SK-N-SH treated with all-trans-retinoic acid at 6 μM for 48 hours (cell line): Measurements from ENCODE around the gene PHACTR3.

Experiments used
- ATAC-seq: fragments of 200-7000 bp; cut with Tn5 transposase; 3 replicates; pipeline ENCODE4 v1.9.1; 2020; ENCODE audit warnings: mild to moderate bottlenecking, moderate library complexity
- ARNTL ChIP-seq: fragments of 450-650 bp; formaldehyde crosslinking; IDR thresholded peaks from 2 replicates; pipeline ENCODE4 v1.5.0; 2020; ENCODE audit warnings: low read depth, mild to moderate bottlenecking, moderate library complexity, borderline replicate concordance
- BACH2 ChIP-seq: fragments of 250-450 bp; sonication (Bioruptor Pico); IDR thresholded peaks from 2 replicates; pipeline ENCODE4 v1.9.0; 2021; ENCODE audit warnings: mild to moderate bottlenecking, borderline replicate concordance
- CSDC2 ChIP-seq: fragments of 250-450 bp; sonication (Bioruptor Pico); IDR thresholded peaks from 2 replicates; pipeline ENCODE4 v1.5.0; 2020; ENCODE audit warnings: mild to moderate bottlenecking, moderate library complexity
- ESRRG ChIP-seq: fragments of 250-450 bp; sonication (Bioruptor Pico); IDR thresholded peaks from 2 replicates; pipeline ENCODE4 v1.6.1; 2021; ENCODE audit warnings: mild to moderate bottlenecking
- GLIS3 ChIP-seq: fragments of 250-450 bp; sonication (Bioruptor Pico); IDR thresholded peaks from 2 replicates; pipeline ENCODE4 v1.5.0; 2020; ENCODE audit warnings: mild to moderate bottlenecking, moderate library complexity
- ISL1 ChIP-seq: fragments of 250-450 bp; sonication (Bioruptor Pico); IDR thresholded peaks from 2 replicates; pipeline ENCODE4 v2.1.2; 2022; ENCODE audit warnings: mild to moderate bottlenecking, moderate library complexity
- OSR1 ChIP-seq: fragments of 250-450 bp; sonication (Bioruptor Pico); IDR thresholded peaks from 2 replicates; pipeline ENCODE4 v1.8.0; 2022; ENCODE audit warnings: moderate library complexity, mild to moderate bottlenecking, inconsistent platforms
- PATZ1 ChIP-seq: fragments of 250-450 bp; sonication (Bioruptor Pico); IDR thresholded peaks from 2 replicates; pipeline ENCODE4 v1.8.0; 2020; ENCODE audit warnings: mild to moderate bottlenecking, moderate library complexity, borderline replicate concordance
- PPARA ChIP-seq: fragments of 250-450 bp; sonication (Bioruptor Pico); IDR thresholded peaks from 2 replicates; pipeline ENCODE4 v1.5.0; 2020; ENCODE audit warnings: mild to moderate bottlenecking, borderline replicate concordance
- RARB ChIP-seq: fragments of 250-450 bp; sonication (Bioruptor Pico); IDR thresholded peaks from 2 replicates; pipeline ENCODE4 v1.8.0; 2021; ENCODE audit warnings: mild to moderate bottlenecking, moderate library complexity
- SNAI2 ChIP-seq: fragments of 250-450 bp; sonication (Bioruptor Pico); IDR thresholded peaks from 2 replicates; pipeline ENCODE4 v1.5.0; 2020; ENCODE audit warnings: mild to moderate bottlenecking, moderate library complexity
- TCF4 ChIP-seq: fragments of 250-450 bp; sonication (Bioruptor Pico); IDR thresholded peaks from 2 replicates; pipeline ENCODE4 v1.8.0; 2021; ENCODE audit warnings: mild to moderate bottlenecking, moderate library complexity, borderline replicate concordance
- TOX ChIP-seq: fragments of 250-450 bp; sonication (Bioruptor Pico); IDR thresholded peaks from 2 replicates; pipeline ENCODE4 v1.8.0; 2021; ENCODE audit warnings: mild to moderate bottlenecking, moderate library complexity, borderline replicate concordance
- ZC3H10 ChIP-seq: fragments of 250-450 bp; sonication (Bioruptor Pico); IDR thresholded peaks from 2 replicates; pipeline ENCODE4 v1.5.1; 2021; ENCODE audit warnings: mild to moderate bottlenecking, moderate library complexity
- ZFP3 ChIP-seq: fragments of 250-450 bp; sonication (Bioruptor Pico); IDR thresholded peaks from 2 replicates; pipeline ENCODE4 v1.5.0; 2020; ENCODE audit warnings: mild to moderate bottlenecking, moderate library complexity
- ZFP30 ChIP-seq: fragments of 450-650 bp; formaldehyde crosslinking; IDR thresholded peaks from 2 replicates; pipeline ENCODE4 v1.5.0; 2022; ENCODE audit warnings: mild to moderate bottlenecking, moderate library complexity
- ZNF565 ChIP-seq: fragments of 450-650 bp; formaldehyde crosslinking; conservative IDR thresholded peaks from 2 replicates; pipeline ENCODE4 v1.5.0; 2020; ENCODE audit warnings: low read depth, mild to moderate bottlenecking, moderate library complexity
- ZNF70 ChIP-seq: fragments of 450-650 bp; formaldehyde crosslinking; IDR thresholded peaks from 2 replicates; pipeline ENCODE4 v1.5.0; 2020; ENCODE audit warnings: mild to moderate bottlenecking, moderate library complexity
- ZNF8 ChIP-seq: fragments of 450-650 bp; formaldehyde crosslinking; IDR thresholded peaks from 2 replicates; pipeline ENCODE4 v1.5.0; 2020; ENCODE audit warnings: mild to moderate bottlenecking, moderate library complexity
- TF ChIP-seq, protein P1 (sequence below): fragments of 250-450 bp; sonication (Bioruptor Pico); IDR thresholded peaks from 2 replicates; pipeline ENCODE4 v1.5.0; 2020; ENCODE audit warnings: mild to moderate bottlenecking, moderate library complexity
- TF ChIP-seq, protein P2 (sequence below): fragments of 250-450 bp; sonication (Bioruptor Pico); IDR thresholded peaks from 2 replicates; pipeline ENCODE4 v1.8.0; 2021; ENCODE audit warnings: low read depth, mild to moderate bottlenecking, moderate library complexity, borderline replicate concordance
- TF ChIP-seq, protein P3 (sequence below): fragments of 250-450 bp; sonication (Bioruptor Pico); IDR thresholded peaks from 2 replicates; pipeline ENCODE4 v1.5.1; 2021; ENCODE audit warnings: mild to moderate bottlenecking, moderate library complexity

PHACTR3 gene

GRCh38 chr20:59709636-59710035 is 105.3 kb downstream of the PHACTR3 start:
- TF ChIP-seq, protein P1, sequence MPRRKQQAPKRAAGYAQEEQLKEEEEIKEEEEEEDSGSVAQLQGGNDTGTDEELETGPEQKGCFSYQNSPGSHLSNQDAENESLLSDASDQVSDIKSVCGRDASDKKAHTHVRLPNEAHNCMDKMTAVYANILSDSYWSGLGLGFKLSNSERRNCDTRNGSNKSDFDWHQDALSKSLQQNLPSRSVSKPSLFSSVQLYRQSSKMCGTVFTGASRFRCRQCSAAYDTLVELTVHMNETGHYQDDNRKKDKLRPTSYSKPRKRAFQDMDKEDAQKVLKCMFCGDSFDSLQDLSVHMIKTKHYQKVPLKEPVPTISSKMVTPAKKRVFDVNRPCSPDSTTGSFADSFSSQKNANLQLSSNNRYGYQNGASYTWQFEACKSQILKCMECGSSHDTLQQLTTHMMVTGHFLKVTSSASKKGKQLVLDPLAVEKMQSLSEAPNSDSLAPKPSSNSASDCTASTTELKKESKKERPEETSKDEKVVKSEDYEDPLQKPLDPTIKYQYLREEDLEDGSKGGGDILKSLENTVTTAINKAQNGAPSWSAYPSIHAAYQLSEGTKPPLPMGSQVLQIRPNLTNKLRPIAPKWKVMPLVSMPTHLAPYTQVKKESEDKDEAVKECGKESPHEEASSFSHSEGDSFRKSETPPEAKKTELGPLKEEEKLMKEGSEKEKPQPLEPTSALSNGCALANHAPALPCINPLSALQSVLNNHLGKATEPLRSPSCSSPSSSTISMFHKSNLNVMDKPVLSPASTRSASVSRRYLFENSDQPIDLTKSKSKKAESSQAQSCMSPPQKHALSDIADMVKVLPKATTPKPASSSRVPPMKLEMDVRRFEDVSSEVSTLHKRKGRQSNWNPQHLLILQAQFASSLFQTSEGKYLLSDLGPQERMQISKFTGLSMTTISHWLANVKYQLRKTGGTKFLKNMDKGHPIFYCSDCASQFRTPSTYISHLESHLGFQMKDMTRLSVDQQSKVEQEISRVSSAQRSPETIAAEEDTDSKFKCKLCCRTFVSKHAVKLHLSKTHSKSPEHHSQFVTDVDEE, result no peak
- TF ChIP-seq CSDC2 (CRISPR knock-in tag) (no peak), TCF4 (CRISPR knock-in tag) (no peak), TOX (no peak), OSR1 (no peak), PPARA (CRISPR knock-in tag) (no peak), ZNF8 (CRISPR knock-in tag) (no peak), ISL1 (CRISPR knock-in tag) (no peak), ARNTL (no peak), RARB (CRISPR knock-in tag) (no peak), ZFP30 (CRISPR knock-in tag) (no peak), GLIS3 (CRISPR knock-in tag) (no peak), ZC3H10 (CRISPR knock-in tag) (no peak), ZNF565 (CRISPR knock-in tag) (no peak), ZNF70 (CRISPR knock-in tag) (no peak), PATZ1 (no peak), SNAI2 (CRISPR knock-in tag) (no peak), BACH2 (CRISPR knock-in tag) (no peak), ESRRG (CRISPR knock-in tag) (no peak)
- TF ChIP-seq, protein P2, sequence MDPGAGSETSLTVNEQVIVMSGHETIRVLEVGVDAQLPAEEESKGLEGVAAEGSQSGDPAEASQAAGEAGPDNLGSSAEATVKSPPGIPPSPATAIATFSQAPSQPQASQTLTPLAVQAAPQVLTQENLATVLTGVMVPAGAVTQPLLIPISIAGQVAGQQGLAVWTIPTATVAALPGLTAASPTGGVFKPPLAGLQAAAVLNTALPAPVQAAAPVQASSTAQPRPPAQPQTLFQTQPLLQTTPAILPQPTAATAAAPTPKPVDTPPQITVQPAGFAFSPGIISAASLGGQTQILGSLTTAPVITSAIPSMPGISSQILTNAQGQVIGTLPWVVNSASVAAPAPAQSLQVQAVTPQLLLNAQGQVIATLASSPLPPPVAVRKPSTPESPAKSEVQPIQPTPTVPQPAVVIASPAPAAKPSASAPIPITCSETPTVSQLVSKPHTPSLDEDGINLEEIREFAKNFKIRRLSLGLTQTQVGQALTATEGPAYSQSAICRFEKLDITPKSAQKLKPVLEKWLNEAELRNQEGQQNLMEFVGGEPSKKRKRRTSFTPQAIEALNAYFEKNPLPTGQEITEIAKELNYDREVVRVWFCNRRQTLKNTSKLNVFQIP (CRISPR knock-in tag), result no peak
- no peak for ATAC-seq

DNA sequence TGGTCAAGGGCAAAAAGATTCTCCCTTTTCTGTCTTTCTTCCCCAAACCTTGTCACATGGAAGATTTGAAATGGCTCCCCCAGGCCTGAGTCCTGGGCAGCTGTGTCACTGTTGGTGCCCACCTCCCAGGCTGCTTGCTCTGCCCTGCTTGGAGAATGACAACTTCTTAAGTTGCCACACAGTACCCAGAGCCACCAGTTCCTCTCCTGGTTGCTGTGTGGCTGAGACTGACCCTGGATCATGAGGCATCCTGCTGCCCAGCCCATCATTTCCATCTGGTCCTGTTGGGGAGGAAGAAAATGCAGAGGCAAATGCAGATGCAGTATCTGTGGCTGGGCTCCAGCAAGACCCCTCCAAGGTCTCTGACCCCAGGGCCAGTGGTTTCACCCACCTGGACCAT is 113.7 kb downstream of the PHACTR3 start:
- ATAC-seq, result no peak
- TF ChIP-seq ESRRG (CRISPR knock-in tag) (no peak), PPARA (CRISPR knock-in tag) (no peak), ZFP3 (CRISPR knock-in tag) (no peak), TOX (no peak), ZNF70 (CRISPR knock-in tag) (no peak), PATZ1 (no peak), ARNTL (no peak)
- TF ChIP-seq, protein P3, sequence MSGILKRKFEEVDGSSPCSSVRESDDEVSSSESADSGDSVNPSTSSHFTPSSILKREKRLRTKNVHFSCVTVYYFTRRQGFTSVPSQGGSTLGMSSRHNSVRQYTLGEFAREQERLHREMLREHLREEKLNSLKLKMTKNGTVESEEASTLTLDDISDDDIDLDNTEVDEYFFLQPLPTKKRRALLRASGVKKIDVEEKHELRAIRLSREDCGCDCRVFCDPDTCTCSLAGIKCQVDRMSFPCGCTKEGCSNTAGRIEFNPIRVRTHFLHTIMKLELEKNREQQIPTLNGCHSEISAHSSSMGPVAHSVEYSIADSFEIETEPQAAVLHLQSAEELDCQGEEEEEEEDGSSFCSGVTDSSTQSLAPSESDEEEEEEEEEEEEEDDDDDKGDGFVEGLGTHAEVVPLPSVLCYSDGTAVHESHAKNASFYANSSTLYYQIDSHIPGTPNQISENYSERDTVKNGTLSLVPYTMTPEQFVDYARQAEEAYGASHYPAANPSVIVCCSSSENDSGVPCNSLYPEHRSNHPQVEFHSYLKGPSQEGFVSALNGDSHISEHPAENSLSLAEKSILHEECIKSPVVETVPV (CRISPR knock-in tag), result no peak
- TF ChIP-seq, protein P2 (CRISPR knock-in tag), result no peak
